ENCODE measurements around the gene ATP8B3.

- TF ChIP-seq POLR2AphosphoS5 (IDR thresholded peaks at IDR 0.05; ENCODE audit: low read depth, low read length), result no peak
- TF ChIP-seq POLR2A (IDR thresholded peaks at IDR 0.05; ENCODE audit: low read depth, low read length), result no peak
- TF ChIP-seq SPI1 (IDR thresholded peaks at IDR 0.05; ENCODE audit: low read depth, low read length), result no peak
- no peak for TF ChIP-seq TAF1 (IDR thresholded peaks at IDR 0.05; ENCODE audit: low read depth, low read length)
- no peak for TF ChIP-seq POU2F2 (IDR thresholded peaks at IDR 0.05; ENCODE audit: low read depth, low read length)
These were observed 42.5 kb downstream of the ATP8B3 start for GRCh38 chr19:1769645-1769985.
